GM19455 (cell line): ENCODE data around the gene ENTHD1.

ENCODE experiments used
- ATAC-seq: cut with Tn5 transposase; IDR thresholded peaks from one replicate; pipeline ENCODE4 v1.9.1; 2021; ENCODE audit not compliant: unreplicated experiment

ENTHD1 gene

DNA sequence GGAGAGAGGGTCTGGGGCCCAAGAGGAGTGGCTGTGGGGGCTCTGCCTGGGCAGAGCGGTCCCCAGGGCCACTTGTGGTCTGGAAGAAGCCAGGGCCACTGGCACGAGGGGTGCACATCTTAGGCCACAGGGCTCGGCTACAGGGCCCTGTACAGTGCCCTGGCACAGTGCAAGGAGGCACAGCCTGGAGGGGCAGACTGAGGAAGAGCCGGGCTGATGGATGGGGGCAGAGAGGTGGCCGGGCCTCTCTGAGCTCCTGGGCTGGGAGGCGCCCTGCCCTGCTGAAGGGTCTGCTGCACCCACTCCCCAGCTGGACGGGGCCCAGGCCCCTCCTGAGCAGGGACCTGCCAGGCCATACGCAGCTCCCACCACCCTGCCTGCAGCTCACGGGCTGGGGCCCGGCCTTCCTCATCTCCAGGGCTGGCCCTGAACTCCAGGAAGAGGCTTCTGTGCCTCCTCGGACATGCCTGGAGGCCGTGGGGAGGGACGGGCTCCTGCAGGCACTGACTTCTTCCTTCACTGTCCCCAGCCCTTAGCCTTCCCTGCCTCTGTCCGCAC is 199.5 kb downstream of the ENTHD1 start:
- ATAC-seq, result no peak
